SJSA1 (cell line): ENCODE results near the gene PLCB1. TPM values are rescaled to one million over a fixed set of nuclear protein-coding genes. Genes with fewer than 3 reads are reported as not detected.

Source experiments
- DNase-seq, 2 experiments: peaks; one replicate each; pipeline ENCODE4 v3.0.0-alpha.2; 2015 to 2020; ENCODE audit warnings: low spot score in 2 of 2, low read depth in 1 of 2
- H3K27ac ChIP-seq: fragments of 250-450 bp; sonication (Bioruptor Pico); 2 replicates; pipeline ENCODE4 v1.5.1; 2020; ENCODE audit warnings: mild to moderate bottlenecking, moderate library complexity
- H3K27me3 ChIP-seq: fragments of 250-450 bp; sonication (Bioruptor Pico); replicated peaks from 2 replicates; pipeline ENCODE4 v1.5.1; 2020; ENCODE audit warnings: mild to moderate bottlenecking, moderate library complexity
- H3K36me3 ChIP-seq: fragments of 250-450 bp; sonication (Bioruptor Pico); 2 replicates; pipeline ENCODE4 v1.5.1; 2020; ENCODE audit warnings: mild to moderate bottlenecking
- H3K4me1 ChIP-seq: fragments of 250-450 bp; sonication (Bioruptor Pico); replicated peaks from 2 replicates; pipeline ENCODE4 v1.6.1; 2021; ENCODE audit warnings: mild to moderate bottlenecking
- H3K4me3 ChIP-seq: fragments of 250-450 bp; sonication (Bioruptor Pico); 2 replicates; pipeline ENCODE4 v1.5.1; 2020; ENCODE audit warnings: mild to moderate bottlenecking
- H3K9me3 ChIP-seq: fragments of 250-450 bp; sonication (Bioruptor Pico); replicated peaks from 2 replicates; pipeline ENCODE4 v1.5.1; 2020; ENCODE audit warnings: mild to moderate bottlenecking
- total RNA-seq: library from RNA; depleted of rRNA; stranded (reverse); fragments of >200 nt; shearing (Covaris generic); gene quantifications from 2 replicates; pipeline ENCODE4 v1.2.3, GENCODE V29; 2014

Gene PLCB1
- total RNA-seq, 1 experiment from 2014 or later: 10.0 TPM

DNA sequence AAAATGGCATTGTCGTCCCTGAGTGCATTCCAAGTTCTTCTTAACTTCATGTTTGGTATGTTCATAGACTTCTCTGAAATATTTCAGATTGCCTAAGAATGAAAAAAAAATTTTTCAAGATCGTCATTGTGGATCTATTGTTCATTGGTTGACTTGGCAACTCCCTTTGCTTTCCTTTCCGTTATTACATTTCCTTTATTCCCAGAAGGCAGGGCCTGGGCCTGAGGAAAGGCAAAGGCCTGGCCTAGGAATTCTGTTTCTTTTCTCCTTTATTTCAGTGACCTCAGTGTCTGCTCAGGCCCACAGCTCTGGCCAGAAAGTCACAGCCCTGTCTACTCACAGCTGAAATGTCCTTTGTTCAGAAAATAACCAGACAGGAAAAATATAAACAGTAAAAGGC lies 535.2 kb downstream of the PLCB1 start:
- Histone ChIP-seq H3K9me3 (no peaks in the 10 kb centered on the region), H3K27me3 (no peaks in the 10 kb centered on the region), H3K36me3 (no peaks in the 10 kb centered on the region), H3K27ac (no peak overlapping the region), H3K4me3 (no peak overlapping the region), H3K4me1 (no peaks in the 10 kb centered on the region)
- no peak for DNase-seq

DNA sequence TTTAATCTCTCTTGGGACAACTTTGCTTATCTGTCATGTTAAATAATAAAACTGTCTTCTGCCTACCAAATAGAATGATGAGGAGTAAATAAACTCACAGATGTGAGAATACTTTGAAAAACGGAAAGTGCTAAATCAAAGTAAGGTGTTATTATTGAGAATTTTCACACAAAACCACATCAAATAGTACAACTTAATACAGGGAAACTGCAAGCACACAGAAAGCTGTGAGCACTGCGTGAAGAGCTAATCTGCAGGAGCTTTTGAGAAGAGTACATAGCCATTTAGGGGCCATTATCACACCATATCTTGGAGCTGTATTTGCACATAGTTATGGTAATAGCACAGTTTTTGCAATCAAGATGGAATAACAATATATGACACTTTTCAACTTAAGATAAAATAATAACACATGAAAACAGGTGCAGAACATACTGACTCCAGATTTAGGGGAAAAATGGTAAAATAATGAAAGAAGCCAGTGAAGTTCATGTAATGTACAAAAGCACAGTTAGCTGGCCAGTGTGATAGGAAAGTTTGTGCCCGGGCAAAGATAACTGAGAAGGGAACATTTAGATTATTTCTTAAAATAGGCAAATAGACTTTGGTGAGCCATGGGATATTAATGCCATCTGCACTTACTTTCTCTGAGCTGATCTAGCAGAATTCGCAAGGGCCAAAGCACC lies 538.3 kb downstream of the PLCB1 start:
- no peaks in the 10 kb centered on the region for H3K9me3 ChIP-seq
- no peak overlapping the region for H3K27ac ChIP-seq
- no peaks in the 10 kb centered on the region for H3K27me3 ChIP-seq
- no peaks in the 10 kb centered on the region for H3K4me1 ChIP-seq
- DNase-seq: no peak
- H3K36me3 ChIP-seq: no peaks in the 10 kb centered on the region
- no peak overlapping the region for H3K4me3 ChIP-seq

DNA sequence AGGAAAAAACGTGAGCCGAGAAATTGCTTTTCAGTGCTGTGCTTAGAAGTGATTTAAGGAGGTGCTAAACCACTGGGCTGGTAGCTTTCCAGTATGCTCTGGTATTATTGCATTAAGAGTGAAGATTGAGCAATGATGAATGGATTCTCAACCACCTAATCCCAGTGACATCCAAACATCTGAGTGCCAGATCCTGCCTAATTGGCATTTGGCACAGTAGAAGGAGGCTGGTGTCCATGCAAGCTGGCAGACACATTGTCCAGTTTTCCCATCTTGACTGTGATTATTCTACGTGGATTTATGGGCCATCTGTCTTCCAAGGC lies 538.8 kb downstream of the PLCB1 start:
- DNase-seq: no peak
- Histone ChIP-seq H3K4me3 (no peak overlapping the region), H3K36me3 (no peaks in the 10 kb centered on the region), H3K4me1 (no peaks in the 10 kb centered on the region), H3K9me3 (no peaks in the 10 kb centered on the region), H3K27me3 (no peaks in the 10 kb centered on the region), H3K27ac (no peak overlapping the region)

DNA sequence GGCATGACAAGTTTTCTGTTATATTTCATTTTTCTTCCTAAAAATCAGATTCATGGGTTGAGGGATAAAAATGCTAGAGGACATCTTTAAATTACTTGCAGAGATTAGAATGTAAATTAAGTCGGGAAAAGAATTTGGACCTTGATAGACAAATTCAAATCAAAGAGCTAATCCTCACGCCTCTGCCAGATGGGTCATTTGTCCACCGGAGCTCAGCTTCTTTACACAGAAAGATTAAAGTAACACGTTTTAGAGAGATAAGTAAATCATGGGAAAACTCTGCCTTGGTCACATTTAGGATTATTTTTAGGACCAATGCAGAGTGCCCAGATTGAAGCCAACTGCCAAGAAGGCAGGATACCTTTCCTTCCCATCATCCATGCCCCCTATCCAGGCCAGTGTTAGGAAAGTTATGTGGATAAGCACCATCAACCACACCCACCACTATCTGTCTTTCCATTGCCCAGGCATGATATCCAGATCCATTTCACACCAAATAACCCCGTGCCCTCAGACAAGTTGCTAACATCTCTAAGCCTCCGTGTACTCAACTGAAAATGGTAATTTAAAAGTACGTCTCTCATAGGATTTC lies 539.4 kb downstream of the PLCB1 start:
- no peak overlapping the region for H3K27ac ChIP-seq
- no peaks in the 10 kb centered on the region for H3K27me3 ChIP-seq
- H3K4me1 ChIP-seq: no peaks in the 10 kb centered on the region
- H3K9me3 ChIP-seq: no peaks in the 10 kb centered on the region
- no peaks in the 10 kb centered on the region for H3K36me3 ChIP-seq
- DNase-seq: no peak
- H3K4me3 ChIP-seq: no peak overlapping the region

DNA sequence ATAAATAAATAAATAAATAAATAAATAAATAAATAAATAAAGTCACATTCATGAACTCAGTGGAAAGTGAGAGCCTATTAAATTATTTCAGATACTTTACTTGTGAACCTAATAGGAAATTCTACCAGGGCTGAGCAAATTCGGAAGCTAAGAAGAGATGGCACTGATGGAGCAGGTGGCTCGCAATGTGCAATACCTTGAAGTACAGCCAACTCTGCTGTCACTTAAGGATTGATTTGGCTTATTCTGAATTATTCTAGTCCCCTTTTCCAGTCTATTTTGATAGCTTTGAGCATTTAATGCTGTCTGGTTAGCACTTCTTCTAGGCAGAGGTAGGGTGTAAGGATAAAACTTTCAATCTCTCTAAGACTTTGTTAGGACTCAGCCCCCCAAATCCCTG lies 541.0 kb downstream of the PLCB1 start:
- DNase-seq: no peak
- Histone ChIP-seq H3K4me1 (no peaks in the 10 kb centered on the region), H3K36me3 (no peaks in the 10 kb centered on the region)

DNA sequence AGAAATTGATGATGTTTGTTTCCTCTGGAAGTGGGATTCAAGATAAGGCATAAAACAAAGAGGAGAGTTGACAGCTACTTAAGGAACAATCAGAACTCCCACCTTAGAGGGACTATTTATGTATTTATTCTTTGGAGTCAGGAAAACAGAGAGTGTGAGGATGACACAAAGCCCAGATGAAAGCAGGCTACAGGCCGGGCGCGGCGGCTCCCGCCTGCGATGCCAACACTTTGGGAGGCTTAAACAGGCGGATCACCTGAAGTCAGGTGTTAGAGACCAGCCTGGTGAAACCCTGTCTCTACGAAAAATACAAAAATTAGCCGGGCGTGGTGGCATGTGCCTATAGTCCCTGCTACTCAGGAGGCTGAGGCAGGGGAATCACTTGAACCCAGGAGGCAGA lies 543.8 kb downstream of the PLCB1 start:
- H3K9me3 ChIP-seq: no peaks in the 10 kb centered on the region
- H3K4me3 ChIP-seq: no peak overlapping the region
- DNase-seq: no peak
- no peaks in the 10 kb centered on the region for H3K27me3 ChIP-seq
- no peak overlapping the region for H3K27ac ChIP-seq
- H3K36me3 ChIP-seq: no peaks in the 10 kb centered on the region
- H3K4me1 ChIP-seq: no peaks in the 10 kb centered on the region

More for the DNA sequence above, 541.0 kb downstream of the PLCB1 start:
- H3K27me3 ChIP-seq: no peaks in the 10 kb centered on the region
- H3K4me3 ChIP-seq: no peak overlapping the region
- no peaks in the 10 kb centered on the region for H3K9me3 ChIP-seq
- no peak overlapping the region for H3K27ac ChIP-seq

DNA sequence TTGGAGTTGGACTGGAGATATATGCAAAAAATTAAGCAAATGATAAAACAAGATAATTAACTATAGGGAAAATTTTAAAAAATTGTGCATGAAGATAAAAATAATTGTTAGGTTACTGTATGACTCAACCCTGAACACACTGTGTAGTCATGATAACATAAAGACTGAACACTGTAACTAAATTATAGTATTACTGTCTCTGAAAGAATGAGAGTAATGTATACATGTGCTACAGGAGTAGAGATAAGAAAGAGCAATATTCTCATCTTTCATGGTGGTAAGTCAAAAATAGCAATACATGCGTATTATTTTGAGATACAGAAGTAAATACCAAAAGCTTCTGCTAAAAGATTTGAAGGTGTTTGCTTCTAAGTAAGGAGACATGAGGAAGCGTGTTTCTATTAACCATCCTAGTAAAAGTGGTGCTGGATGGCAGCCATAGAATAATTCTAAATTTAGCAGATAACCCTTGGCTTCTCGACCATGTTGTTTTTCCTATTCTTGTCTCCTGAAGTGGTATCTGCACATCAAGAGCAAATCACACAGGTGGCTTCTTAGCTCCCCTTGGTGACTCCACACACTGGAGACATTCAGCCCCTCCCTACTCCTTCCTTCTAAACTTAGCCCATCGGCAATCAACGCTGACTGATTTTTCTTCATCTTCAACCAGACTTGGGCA lies 546.2 kb downstream of the PLCB1 start:
- DNase-seq: no peak
- Histone ChIP-seq H3K4me3 (no peak overlapping the region), H3K27ac (no peak overlapping the region)

DNA sequence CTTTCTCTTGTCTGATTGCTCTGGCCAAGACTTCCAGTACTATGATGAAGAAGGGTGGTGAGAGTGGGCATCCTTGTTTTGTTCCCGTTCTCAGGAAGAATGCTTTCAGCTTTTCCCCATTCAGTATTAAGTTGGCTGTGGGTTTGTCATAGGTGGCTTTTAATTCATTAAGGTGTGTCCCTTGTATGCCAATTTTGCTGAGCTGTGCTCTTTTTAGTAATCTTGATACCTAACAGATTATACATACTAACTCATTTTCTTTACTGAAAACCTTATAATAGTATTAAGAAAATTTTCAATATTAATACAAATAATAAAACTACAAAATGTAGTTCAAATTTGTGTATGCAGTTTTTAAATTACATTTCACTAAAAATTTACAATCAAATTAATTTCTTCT lies 557.3 kb downstream of the PLCB1 start:
- no peaks in the 10 kb centered on the region for H3K9me3 ChIP-seq
- no peak overlapping the region for H3K4me3 ChIP-seq
- no peaks in the 10 kb centered on the region for H3K4me1 ChIP-seq
- no peaks in the 10 kb centered on the region for H3K36me3 ChIP-seq
- H3K27ac ChIP-seq: no peak overlapping the region
- no peaks in the 10 kb centered on the region for H3K27me3 ChIP-seq
- no peak for DNase-seq

More for the DNA sequence above, 546.2 kb downstream of the PLCB1 start:
- no peaks in the 10 kb centered on the region for H3K4me1 ChIP-seq
- no peaks in the 10 kb centered on the region for H3K27me3 ChIP-seq
- no peaks in the 10 kb centered on the region for H3K9me3 ChIP-seq
- H3K36me3 ChIP-seq: no peaks in the 10 kb centered on the region

DNA sequence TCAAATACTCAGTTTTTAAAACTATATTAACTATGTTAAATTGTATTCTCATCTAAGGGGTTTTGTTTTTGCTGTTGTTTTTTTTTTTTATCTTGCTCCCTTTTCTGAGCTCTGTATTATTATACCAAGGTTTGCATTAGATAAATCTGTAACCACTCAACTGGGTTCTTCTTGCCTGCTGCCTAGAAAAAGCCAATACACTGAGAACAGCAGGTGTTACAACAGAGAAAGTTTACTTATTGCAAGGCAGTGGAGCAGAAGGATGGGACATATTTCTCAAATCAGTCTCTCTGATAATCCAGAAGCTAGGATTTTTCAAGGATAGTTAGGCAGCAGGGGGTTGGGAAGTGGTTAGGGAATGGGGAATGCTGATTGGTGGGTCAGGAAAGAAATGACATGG lies 558.0 kb downstream of the PLCB1 start:
- Histone ChIP-seq H3K36me3 (no peaks in the 10 kb centered on the region), H3K9me3 (no peaks in the 10 kb centered on the region; the same call in 1 of the 2 replicates), H3K4me1 (no peaks in the 10 kb centered on the region), H3K4me3 (no peak overlapping the region), H3K27ac (no peak overlapping the region), H3K27me3 (no peaks in the 10 kb centered on the region)
- no peak for DNase-seq

DNA sequence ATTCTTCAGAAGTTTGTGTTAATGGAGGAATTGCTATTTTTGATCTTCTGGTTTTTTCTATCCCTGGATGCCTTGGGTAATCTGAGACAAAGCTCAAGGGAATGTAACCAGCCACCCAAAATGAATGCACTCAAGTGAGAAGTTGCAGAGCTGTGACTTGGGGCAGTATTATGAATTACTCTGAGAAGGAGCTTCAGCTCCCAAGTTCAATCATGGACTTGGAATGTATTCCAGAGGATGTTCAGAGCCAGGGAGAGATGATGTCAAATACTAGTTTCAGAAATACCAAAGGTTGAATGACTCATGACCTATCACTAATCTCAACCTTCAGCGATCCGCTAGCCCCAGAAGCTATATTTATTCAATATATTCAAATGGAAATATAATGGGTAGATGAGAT lies 561.6 kb downstream of the PLCB1 start:
- DNase-seq: no peak
- no peaks in the 10 kb centered on the region; the same call in none of the 2 replicates for H3K9me3 ChIP-seq
- no peaks in the 10 kb centered on the region for H3K27me3 ChIP-seq
- no peak overlapping the region for H3K27ac ChIP-seq
- no peaks in the 10 kb centered on the region for H3K4me1 ChIP-seq
- H3K4me3 ChIP-seq: no peak overlapping the region
- H3K36me3 ChIP-seq: no peaks in the 10 kb centered on the region

DNA sequence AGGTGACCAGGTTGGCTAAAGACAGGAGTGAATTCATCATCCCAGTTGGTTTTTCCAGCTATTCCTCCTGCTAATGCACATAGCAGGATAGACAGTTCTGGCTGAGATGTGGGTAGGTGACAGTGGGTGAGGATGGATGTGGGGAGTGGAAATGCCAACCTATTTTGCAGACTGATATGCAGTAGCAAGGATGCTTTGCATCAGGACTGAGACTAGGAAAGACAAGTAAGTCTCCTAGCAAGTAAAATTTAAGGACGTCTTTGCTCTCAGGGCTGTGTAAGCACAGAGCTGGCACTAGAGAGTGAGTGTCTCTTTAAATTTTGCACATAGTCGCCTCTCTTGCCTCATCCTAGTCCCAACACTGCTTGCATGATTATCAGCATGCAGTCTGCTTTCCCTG lies 568.7 kb downstream of the PLCB1 start:
- H3K36me3 ChIP-seq: no peaks in the 10 kb centered on the region
- no peak overlapping the region for H3K27ac ChIP-seq
- no peaks in the 10 kb centered on the region; the same call in 1 of the 2 replicates for H3K9me3 ChIP-seq
- no peak overlapping the region for H3K4me3 ChIP-seq
- no peak for DNase-seq
- no peaks in the 10 kb centered on the region for H3K27me3 ChIP-seq
- H3K4me1 ChIP-seq: no peaks in the 10 kb centered on the region

DNA sequence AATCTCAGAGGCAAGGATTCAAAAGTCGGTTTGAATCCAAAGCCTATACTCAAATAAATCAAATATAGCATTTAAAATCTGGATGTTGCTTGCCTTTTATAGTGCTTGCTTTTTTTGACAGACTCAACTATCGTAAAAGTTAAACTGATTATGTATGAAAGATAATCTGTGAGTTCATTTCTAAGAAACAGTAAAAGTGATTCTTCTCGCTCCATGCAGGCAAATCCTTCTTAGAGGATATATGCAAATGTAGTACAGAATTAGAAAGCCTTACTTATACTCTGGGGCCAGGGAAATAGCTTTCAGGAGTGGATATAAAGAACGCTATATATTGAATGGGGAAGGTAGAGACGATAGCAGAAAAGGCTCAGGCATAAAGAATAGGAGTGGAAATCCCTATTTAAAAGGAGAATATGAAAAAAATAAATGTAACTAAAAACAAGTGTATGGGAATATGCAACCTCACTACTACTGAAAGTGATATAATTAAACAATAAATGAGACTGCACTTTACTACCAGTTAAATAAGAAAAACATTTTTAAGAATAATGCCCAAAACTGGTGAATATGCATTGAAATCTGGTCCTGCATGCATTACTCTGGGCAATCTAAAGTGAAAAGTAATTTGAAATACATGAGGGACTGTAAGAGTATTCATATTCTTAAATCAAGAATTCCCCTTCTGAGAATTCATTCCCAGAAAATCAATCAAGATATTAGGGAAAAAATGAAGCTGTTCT lies 575.1 kb downstream of the PLCB1 start:
- Histone ChIP-seq H3K4me3 (no peak overlapping the region), H3K27me3 (no peaks in the 10 kb centered on the region), H3K36me3 (no peaks in the 10 kb centered on the region), H3K4me1 (no peaks in the 10 kb centered on the region), H3K27ac (no peak overlapping the region), H3K9me3 (no peaks in the 10 kb centered on the region)
- no peak for DNase-seq

DNA sequence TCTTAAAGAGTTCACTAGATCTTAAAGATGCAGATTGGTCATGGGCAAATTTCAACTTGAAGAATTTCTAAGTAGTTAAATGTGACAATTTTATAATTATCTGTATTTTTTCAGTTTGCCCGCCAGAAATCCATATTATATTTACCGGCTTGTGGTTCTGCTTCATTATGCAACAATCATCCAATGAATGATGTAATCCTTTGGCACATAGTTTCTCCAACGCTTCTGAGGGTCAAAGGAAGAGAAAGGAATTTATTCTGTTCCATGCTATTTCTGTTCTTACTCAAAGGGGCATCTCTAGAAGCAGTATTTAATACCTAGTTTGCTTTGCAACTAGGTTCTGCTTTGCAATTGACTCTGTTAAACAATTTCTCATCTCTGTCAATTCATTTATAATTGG lies 577.6 kb downstream of the PLCB1 start:
- H3K27me3 ChIP-seq: no peaks in the 10 kb centered on the region
- no peaks in the 10 kb centered on the region for H3K9me3 ChIP-seq
- H3K4me3 ChIP-seq: no peak overlapping the region
- H3K4me1 ChIP-seq: no peaks in the 10 kb centered on the region
- DNase-seq: no peak
- H3K36me3 ChIP-seq: no peaks in the 10 kb centered on the region
- H3K27ac ChIP-seq: no peak overlapping the region

DNA sequence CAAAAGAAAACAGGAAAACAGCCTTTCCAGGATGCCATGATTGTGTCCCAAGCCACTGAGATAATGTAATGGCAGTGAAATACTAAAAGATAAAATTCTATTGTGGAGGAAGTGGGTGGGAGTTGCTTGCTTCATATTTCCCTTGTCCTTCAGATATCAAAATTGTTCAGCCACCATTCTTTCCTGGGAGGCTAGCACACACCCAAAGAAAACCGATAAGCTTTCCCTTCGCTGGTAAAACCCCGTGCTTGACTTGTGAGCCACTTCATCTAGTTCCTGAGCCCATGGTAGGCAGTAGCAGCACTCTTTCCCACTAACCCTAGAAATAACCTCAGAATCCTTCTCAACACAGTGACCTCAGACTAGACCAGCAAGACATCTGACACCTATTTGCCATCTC lies 579.4 kb downstream of the PLCB1 start:
- Histone ChIP-seq H3K27ac (no peak overlapping the region), H3K36me3 (no peaks in the 10 kb centered on the region), H3K27me3 (no peaks in the 10 kb centered on the region), H3K9me3 (no peaks in the 10 kb centered on the region), H3K4me3 (no peak overlapping the region), H3K4me1 (no peaks in the 10 kb centered on the region)
- no peak for DNase-seq
